ENCODE results near the gene PTP4A1. TPM values are rescaled to one million over a fixed set of nuclear protein-coding genes. Genes with fewer than 3 reads are reported as not detected.

PTP4A1 gene
- total RNA-seq, 1 experiment from 2014 or later, result 123 TPM

GRCh38 chr6:63549076-63549475 lies 23.2 kb upstream of the PTP4A1 start (continued):
- TF ChIP-seq YY1 (IDR thresholded peaks at IDR 0.05; ENCODE audit: extremely low read depth, insufficient replicate concordance, low read depth, low read length), result no peak
- TF ChIP-seq, protein P1, sequence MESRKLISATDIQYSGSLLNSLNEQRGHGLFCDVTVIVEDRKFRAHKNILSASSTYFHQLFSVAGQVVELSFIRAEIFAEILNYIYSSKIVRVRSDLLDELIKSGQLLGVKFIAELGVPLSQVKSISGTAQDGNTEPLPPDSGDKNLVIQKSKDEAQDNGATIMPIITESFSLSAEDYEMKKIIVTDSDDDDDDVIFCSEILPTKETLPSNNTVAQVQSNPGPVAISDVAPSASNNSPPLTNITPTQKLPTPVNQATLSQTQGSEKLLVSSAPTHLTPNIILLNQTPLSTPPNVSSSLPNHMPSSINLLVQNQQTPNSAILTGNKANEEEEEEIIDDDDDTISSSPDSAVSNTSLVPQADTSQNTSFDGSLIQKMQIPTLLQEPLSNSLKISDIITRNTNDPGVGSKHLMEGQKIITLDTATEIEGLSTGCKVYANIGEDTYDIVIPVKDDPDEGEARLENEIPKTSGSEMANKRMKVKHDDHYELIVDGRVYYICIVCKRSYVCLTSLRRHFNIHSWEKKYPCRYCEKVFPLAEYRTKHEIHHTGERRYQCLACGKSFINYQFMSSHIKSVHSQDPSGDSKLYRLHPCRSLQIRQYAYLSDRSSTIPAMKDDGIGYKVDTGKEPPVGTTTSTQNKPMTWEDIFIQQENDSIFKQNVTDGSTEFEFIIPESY (IDR thresholded peaks at IDR 0.05; ENCODE audit: extremely low read depth, insufficient replicate concordance, low read length), result no peak
- no peak for TF ChIP-seq JUND (IDR thresholded peaks at IDR 0.05)

GRCh38 chr6:63553208-63553607 lies 19.1 kb upstream of the PTP4A1 start:
- Histone ChIP-seq H3K27me3 (ENCODE audit: insufficient read depth, low read length) (no peaks in the 10 kb centered on the region), H4K20me1 (ENCODE audit: insufficient read depth) (no peaks in the 10 kb centered on the region), H3K4me2 (ENCODE audit: low read length) (no peak overlapping the region), H3K79me2 (ENCODE audit: insufficient read depth, low read length) (no peaks in the 10 kb centered on the region), H2AFZ (ENCODE audit: low read depth, low read length, poor library complexity, severe bottlenecking) (no peak overlapping the region), H3K9ac (ENCODE audit: low read length) (no peak overlapping the region), H3K27ac (ENCODE audit: low read depth, low read length) (no peak overlapping the region), H3K4me3 (replicated peaks in 1 of 2; ENCODE audit: low read depth in 1 of 2, low read length in 2 of 2) (no peak overlapping the region), H3K4me1 (ENCODE audit: control insufficient read depth in 1 of 2, insufficient read depth in 2 of 2, low read length in 2 of 2) (no peaks in the 10 kb centered on the region), H3K36me3 (ENCODE audit: control insufficient read depth in 1 of 2, insufficient read depth in 2 of 2, low read length in 2 of 2) (no peaks in the 10 kb centered on the region), H3K9me2 (ENCODE audit: insufficient read depth) (no peaks in the 10 kb centered on the region), H3K9me3 (ENCODE audit: control insufficient read depth in 1 of 2, insufficient read depth in 1 of 2, low read depth in 1 of 2, low read length in 2 of 2) (no peaks in the 10 kb centered on the region)
- ChIA-PET POLR2A (no interaction called here), CTCF (no interaction called here), RAD21 (ENCODE audit: low non-redundant PET in 1 of 2, low total read pairs in 2 of 2, uncharacterized antibody in 2 of 2, unreplicated experiment in 2 of 2) (interaction anchor here in 1 of 2 experiments (0.5 kb wide), 1 partner anchor 281 kb away, joined by 4 read pairs; no protein-coding TSS in a partner anchor)
- intact Hi-C loops (cut with micrococcal nuclease), result no loop called here
- no TSS peak for BruUV-seq (replicated peaks)
- ATAC-seq (no peak), DNase-seq (ENCODE audit: low read depth, low spot score) (no peak)
- no peak for TF ChIP-seq CBX3 (IDR thresholded peaks at IDR 0.05; ENCODE audit: low read depth)
- TF ChIP-seq ELF1 (IDR thresholded peaks at IDR 0.05; ENCODE audit: borderline replicate concordance, low read depth), result no peak
- TF ChIP-seq, protein P2, sequence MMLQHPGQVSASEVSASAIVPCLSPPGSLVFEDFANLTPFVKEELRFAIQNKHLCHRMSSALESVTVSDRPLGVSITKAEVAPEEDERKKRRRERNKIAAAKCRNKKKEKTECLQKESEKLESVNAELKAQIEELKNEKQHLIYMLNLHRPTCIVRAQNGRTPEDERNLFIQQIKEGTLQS (IDR thresholded peaks at IDR 0.05), result no peak
- no peak for TF ChIP-seq EZH2 (IDR thresholded peaks at IDR 0.05)
- TF ChIP-seq POLR2AphosphoS5 (IDR thresholded peaks at IDR 0.05; ENCODE audit: low read depth, low read length), result no peak
- TF ChIP-seq REST (IDR thresholded peaks at IDR 0.05; ENCODE audit: low read depth), result no peak
- TF ChIP-seq EGR1 (IDR thresholded peaks at IDR 0.05; ENCODE audit: low read depth), result no peak
- TF ChIP-seq, protein P1 (IDR thresholded peaks at IDR 0.05; ENCODE audit: extremely low read depth, insufficient replicate concordance, low read length), result no peak
- TF ChIP-seq YY1 (IDR thresholded peaks at IDR 0.05; ENCODE audit: extremely low read depth, insufficient replicate concordance, low read depth, low read length), result no peak
- no peak for TF ChIP-seq SRF (IDR thresholded peaks at IDR 0.05; ENCODE audit: low read depth)
- TF ChIP-seq ZNF274 (IDR thresholded peaks at IDR 0.05; ENCODE audit: low read depth, low read length), result no peak
- TF ChIP-seq, protein P3, sequence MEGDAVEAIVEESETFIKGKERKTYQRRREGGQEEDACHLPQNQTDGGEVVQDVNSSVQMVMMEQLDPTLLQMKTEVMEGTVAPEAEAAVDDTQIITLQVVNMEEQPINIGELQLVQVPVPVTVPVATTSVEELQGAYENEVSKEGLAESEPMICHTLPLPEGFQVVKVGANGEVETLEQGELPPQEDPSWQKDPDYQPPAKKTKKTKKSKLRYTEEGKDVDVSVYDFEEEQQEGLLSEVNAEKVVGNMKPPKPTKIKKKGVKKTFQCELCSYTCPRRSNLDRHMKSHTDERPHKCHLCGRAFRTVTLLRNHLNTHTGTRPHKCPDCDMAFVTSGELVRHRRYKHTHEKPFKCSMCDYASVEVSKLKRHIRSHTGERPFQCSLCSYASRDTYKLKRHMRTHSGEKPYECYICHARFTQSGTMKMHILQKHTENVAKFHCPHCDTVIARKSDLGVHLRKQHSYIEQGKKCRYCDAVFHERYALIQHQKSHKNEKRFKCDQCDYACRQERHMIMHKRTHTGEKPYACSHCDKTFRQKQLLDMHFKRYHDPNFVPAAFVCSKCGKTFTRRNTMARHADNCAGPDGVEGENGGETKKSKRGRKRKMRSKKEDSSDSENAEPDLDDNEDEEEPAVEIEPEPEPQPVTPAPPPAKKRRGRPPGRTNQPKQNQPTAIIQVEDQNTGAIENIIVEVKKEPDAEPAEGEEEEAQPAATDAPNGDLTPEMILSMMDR (IDR thresholded peaks at IDR 0.05 in 2 of 3, conservative IDR thresholded peaks at IDR 0.05 in 1 of 3; ENCODE audit: borderline replicate concordance in 1 of 3, insufficient read depth in 1 of 3, low read depth in 2 of 3, low read length in 2 of 3), result no peak
- TF ChIP-seq RAD21 (IDR thresholded peaks at IDR 0.05; ENCODE audit: low read depth), result no peak
- no peak for TF ChIP-seq POLR2A (IDR thresholded peaks at IDR 0.05; ENCODE audit: borderline replicate concordance, extremely low read depth, insufficient read depth, insufficient read length)
